DMS153 (cell line): ENCODE data around the gene EXOC6B.

Experiments
- DNase-seq: peaks from one replicate; lab custom pipeline; 2025; lab: John Stamatoyannopoulos, UW

Gene EXOC6B

GRCh38 chr2:72271766-72272641, 553.8 kb downstream of the EXOC6B start:
- peak; percentile 28 for DNase-seq

- no peak for DNase-seq
Measured at GRCh38 chr2:72271276-72271614, 554.6 kb downstream of the EXOC6B start.

- no peak for DNase-seq
Measured at GRCh38 chr2:72270556-72271275, 555.1 kb downstream of the EXOC6B start.

GRCh38 chr2:72263776-72264060, 562.1 kb downstream of the EXOC6B start:
- DNase-seq, result no peak

GRCh38 chr2:72263043-72263775, 562.6 kb downstream of the EXOC6B start:
- DNase-seq, result peak; percentile 74

GRCh38 chr2:72261076-72261475, 564.8 kb downstream of the EXOC6B start:
- no peak for DNase-seq

- DNase-seq, result no peak
Measured at GRCh38 chr2:72255540-72255939, 570.3 kb downstream of the EXOC6B start.

- DNase-seq, result no peak
Measured at GRCh38 chr2:72254831-72255451, 570.9 kb downstream of the EXOC6B start.

GRCh38 chr2:72238311-72238710, 587.5 kb downstream of the EXOC6B start:
- DNase-seq, result no peak

GRCh38 chr2:72237549-72237948, 588.3 kb downstream of the EXOC6B start:
- DNase-seq, result no peak

GRCh38 chr2:72236445-72237067, 589.3 kb downstream of the EXOC6B start:
- no peak for DNase-seq

- no peak for DNase-seq
Measured at GRCh38 chr2:72235497-72236415, 590.1 kb downstream of the EXOC6B start.

- DNase-seq, result no peak
Measured at GRCh38 chr2:72233211-72233610, 592.6 kb downstream of the EXOC6B start.

- no peak for DNase-seq
Measured at GRCh38 chr2:72222829-72223564, 602.8 kb downstream of the EXOC6B start.

- no peak for DNase-seq
Measured at GRCh38 chr2:72220170-72220569, 605.7 kb downstream of the EXOC6B start.

- no peak for DNase-seq
Measured at GRCh38 chr2:72214429-72215143, 611.2 kb downstream of the EXOC6B start.

- no peak for DNase-seq
Measured at GRCh38 chr2:72212486-72212855, 613.4 kb downstream of the EXOC6B start.

GRCh38 chr2:72211777-72212485, 613.9 kb downstream of the EXOC6B start:
- no peak for DNase-seq

GRCh38 chr2:72211350-72211749, 614.5 kb downstream of the EXOC6B start:
- DNase-seq, result no peak
